SK-N-SH treated with all-trans-retinoic acid at 6 μM for 48 hours (cell line): Measurements from ENCODE around the gene STK33.

Source experiments
- CREB5 ChIP-seq: fragments of 250-450 bp; sonication (Bioruptor Pico); IDR thresholded peaks from 2 replicates; pipeline ENCODE4 v1.5.1; 2020; ENCODE audit warnings: low read depth, mild to moderate bottlenecking, moderate library complexity
- PATZ1 ChIP-seq: fragments of 250-450 bp; sonication (Bioruptor Pico); IDR thresholded peaks from 2 replicates; pipeline ENCODE4 v1.8.0; 2020; ENCODE audit warnings: mild to moderate bottlenecking, moderate library complexity, borderline replicate concordance
- SNAI2 ChIP-seq: fragments of 250-450 bp; sonication (Bioruptor Pico); IDR thresholded peaks from 2 replicates; pipeline ENCODE4 v1.5.0; 2020; ENCODE audit warnings: mild to moderate bottlenecking, moderate library complexity
- ZFP3 ChIP-seq: fragments of 250-450 bp; sonication (Bioruptor Pico); IDR thresholded peaks from 2 replicates; pipeline ENCODE4 v1.5.0; 2020; ENCODE audit warnings: mild to moderate bottlenecking, moderate library complexity
- ZFP30 ChIP-seq: fragments of 450-650 bp; formaldehyde crosslinking; IDR thresholded peaks from 2 replicates; pipeline ENCODE4 v1.5.0; 2022; ENCODE audit warnings: mild to moderate bottlenecking, moderate library complexity

GRCh38 chr11:8561461-8561860, 32.6 kb downstream of the STK33 start:
- no peak for TF ChIP-seq SNAI2 (CRISPR knock-in tag)
- no peak for TF ChIP-seq ZFP3
- TF ChIP-seq PATZ1 (CRISPR knock-in tag) = no peak
- TF ChIP-seq ZFP30 (CRISPR knock-in tag) = no peak
- TF ChIP-seq CREB5 (CRISPR knock-in tag) = no peak
